ENCODE results near the gene ADGRG3. TPM values are rescaled to one million over a fixed set of nuclear protein-coding genes. Genes with fewer than 3 reads are reported as not detected.

The ADGRG3 gene
- total and polyA plus RNA-seq, 2 of the 13 experiments (the other 11 are each of a cell fraction or from before 2014, with no cell fraction given): 2.7 to 11.8 TPM

DNA sequence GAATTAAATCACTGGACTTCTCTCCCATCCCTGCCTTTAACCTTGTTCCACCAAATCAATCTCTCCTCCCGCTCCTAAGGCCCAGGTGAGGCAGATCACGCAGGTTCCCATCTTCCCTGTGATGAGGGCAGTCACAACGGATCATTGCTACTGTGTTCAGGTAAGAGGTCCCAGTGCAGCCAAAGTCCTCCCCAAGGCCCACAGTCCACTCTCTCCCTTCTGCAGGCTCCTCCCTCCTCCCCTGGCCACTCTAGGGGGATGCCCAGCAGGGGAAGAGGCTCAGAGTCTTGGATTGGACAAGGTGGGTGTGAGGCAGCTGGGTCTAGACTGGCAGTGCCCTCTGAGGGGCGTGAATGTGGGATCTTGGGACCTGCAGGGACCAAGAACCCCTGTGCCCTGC is 2.6 kb upstream of the ADGRG3 start:
- H2AFZ ChIP-seq (ENCODE audit: low read length): no peak overlapping the region
- ChIA-PET CTCF (ENCODE audit: low intra/inter-chr PET ratio, low total read pairs) (interaction anchor here (2.6 kb wide), 1 partner anchor 17 kb away, joined by 8 read pairs; no protein-coding TSS in a partner anchor), POLR2A (no interaction called here)
- ATAC-seq (no peak), FAIRE-seq (no peak), DNase-seq (ENCODE audit: low spot score) (no peak)
- peaks cover 72% of the 10 kb centered on the region for H3K4me1 ChIP-seq (ENCODE audit: insufficient read depth, low read length)
- in situ Hi-C loops (cut with HindIII; ENCODE audit: extremely low pct_ligation_motif_present, low pct_unique_long_range_greater_than_20kb): loop anchor here (5.0 kb wide), 1 partner anchor 52 kb away; no protein-coding TSS in a partner anchor
- no peak overlapping the region for H3K4me3 ChIP-seq (replicated peaks in 1 of 3; ENCODE audit: insufficient read depth in 1 of 3, low read depth in 2 of 3, low read length in 3 of 3)
- H3K9ac ChIP-seq (ENCODE audit: insufficient read depth, low read depth, low read length): no peak overlapping the region
- intact Hi-C loops (cut with micrococcal nuclease; ENCODE audit: unreplicated experiment): no loop called here
- no peak overlapping the region for H3K27ac ChIP-seq (ENCODE audit: extremely low read length, insufficient read depth, low read length)
- WGBS (ENCODE audit: low lambda C conversion rate): 70% methylated on average over 4 of the region's 4 CpGs
- no peaks in the 10 kb centered on the region for H3K27me3 ChIP-seq (ENCODE audit: control insufficient read depth in 1 of 2, insufficient read depth in 2 of 2, low read length in 2 of 2)
- H3K4me2 ChIP-seq (ENCODE audit: low read depth, low read length): no peak overlapping the region
- H3K36me3 ChIP-seq (replicated peaks in 1 of 2; ENCODE audit: control insufficient read depth in 1 of 2, insufficient read depth in 2 of 2, low read length in 2 of 2): no peaks in the 10 kb centered on the region
- no peaks in the 10 kb centered on the region for H3K9me3 ChIP-seq (ENCODE audit: low read length)
- no TSS peak for BruUV-seq (replicated peaks)
- H4K20me1 ChIP-seq (ENCODE audit: insufficient read depth, low read length): no peaks in the 10 kb centered on the region
- H3K79me2 ChIP-seq (ENCODE audit: insufficient read depth, low read length): no peaks in the 10 kb centered on the region
- TF ChIP-seq, protein P1, sequence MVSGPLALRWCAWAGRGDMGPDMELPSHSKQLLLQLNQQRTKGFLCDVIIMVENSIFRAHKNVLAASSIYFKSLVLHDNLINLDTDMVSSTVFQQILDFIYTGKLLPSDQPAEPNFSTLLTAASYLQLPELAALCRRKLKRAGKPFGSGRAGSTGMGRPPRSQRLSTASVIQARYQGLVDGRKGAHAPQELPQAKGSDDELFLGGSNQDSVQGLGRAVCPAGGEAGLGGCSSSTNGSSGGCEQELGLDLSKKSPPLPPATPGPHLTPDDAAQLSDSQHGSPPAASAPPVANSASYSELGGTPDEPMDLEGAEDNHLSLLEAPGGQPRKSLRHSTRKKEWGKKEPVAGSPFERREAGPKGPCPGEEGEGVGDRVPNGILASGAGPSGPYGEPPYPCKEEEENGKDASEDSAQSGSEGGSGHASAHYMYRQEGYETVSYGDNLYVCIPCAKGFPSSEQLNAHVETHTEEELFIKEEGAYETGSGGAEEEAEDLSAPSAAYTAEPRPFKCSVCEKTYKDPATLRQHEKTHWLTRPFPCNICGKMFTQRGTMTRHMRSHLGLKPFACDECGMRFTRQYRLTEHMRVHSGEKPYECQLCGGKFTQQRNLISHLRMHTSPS (CRISPR knock-in tag; IDR thresholded peaks at IDR 0.05; ENCODE audit: low read depth): no peak
- TF ChIP-seq NFRKB (IDR thresholded peaks at IDR 0.05) (no peak), GTF3A (CRISPR knock-in tag; conservative IDR thresholded peaks at IDR 0.05) (no peak), HNF4A (CRISPR knock-in tag; IDR thresholded peaks at IDR 0.05) (0 out of 2 replicates have a peak, but pooled peaks have one; percentile 10), XBP1 (CRISPR knock-in tag; IDR thresholded peaks at IDR 0.05) (no peak), ZNF550 (CRISPR knock-in tag; IDR thresholded peaks at IDR 0.05; ENCODE audit: borderline replicate concordance) (no peak), ZNF263 (CRISPR knock-in tag; IDR thresholded peaks at IDR 0.05) (peak; percentile 97), ZBTB3 (CRISPR knock-in tag; IDR thresholded peaks at IDR 0.05; ENCODE audit: borderline replicate concordance, low read depth) (no peak), RBAK (CRISPR knock-in tag; IDR thresholded peaks at IDR 0.05) (no peak)
- TF ChIP-seq, protein P2, sequence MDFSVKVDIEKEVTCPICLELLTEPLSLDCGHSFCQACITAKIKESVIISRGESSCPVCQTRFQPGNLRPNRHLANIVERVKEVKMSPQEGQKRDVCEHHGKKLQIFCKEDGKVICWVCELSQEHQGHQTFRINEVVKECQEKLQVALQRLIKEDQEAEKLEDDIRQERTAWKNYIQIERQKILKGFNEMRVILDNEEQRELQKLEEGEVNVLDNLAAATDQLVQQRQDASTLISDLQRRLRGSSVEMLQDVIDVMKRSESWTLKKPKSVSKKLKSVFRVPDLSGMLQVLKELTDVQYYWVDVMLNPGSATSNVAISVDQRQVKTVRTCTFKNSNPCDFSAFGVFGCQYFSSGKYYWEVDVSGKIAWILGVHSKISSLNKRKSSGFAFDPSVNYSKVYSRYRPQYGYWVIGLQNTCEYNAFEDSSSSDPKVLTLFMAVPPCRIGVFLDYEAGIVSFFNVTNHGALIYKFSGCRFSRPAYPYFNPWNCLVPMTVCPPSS (IDR thresholded peaks at IDR 0.05): no peak
- TF ChIP-seq, protein P3, sequence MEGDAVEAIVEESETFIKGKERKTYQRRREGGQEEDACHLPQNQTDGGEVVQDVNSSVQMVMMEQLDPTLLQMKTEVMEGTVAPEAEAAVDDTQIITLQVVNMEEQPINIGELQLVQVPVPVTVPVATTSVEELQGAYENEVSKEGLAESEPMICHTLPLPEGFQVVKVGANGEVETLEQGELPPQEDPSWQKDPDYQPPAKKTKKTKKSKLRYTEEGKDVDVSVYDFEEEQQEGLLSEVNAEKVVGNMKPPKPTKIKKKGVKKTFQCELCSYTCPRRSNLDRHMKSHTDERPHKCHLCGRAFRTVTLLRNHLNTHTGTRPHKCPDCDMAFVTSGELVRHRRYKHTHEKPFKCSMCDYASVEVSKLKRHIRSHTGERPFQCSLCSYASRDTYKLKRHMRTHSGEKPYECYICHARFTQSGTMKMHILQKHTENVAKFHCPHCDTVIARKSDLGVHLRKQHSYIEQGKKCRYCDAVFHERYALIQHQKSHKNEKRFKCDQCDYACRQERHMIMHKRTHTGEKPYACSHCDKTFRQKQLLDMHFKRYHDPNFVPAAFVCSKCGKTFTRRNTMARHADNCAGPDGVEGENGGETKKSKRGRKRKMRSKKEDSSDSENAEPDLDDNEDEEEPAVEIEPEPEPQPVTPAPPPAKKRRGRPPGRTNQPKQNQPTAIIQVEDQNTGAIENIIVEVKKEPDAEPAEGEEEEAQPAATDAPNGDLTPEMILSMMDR (CRISPR knock-in tag; IDR thresholded peaks at IDR 0.05): no peak
- TF ChIP-seq, protein P4, sequence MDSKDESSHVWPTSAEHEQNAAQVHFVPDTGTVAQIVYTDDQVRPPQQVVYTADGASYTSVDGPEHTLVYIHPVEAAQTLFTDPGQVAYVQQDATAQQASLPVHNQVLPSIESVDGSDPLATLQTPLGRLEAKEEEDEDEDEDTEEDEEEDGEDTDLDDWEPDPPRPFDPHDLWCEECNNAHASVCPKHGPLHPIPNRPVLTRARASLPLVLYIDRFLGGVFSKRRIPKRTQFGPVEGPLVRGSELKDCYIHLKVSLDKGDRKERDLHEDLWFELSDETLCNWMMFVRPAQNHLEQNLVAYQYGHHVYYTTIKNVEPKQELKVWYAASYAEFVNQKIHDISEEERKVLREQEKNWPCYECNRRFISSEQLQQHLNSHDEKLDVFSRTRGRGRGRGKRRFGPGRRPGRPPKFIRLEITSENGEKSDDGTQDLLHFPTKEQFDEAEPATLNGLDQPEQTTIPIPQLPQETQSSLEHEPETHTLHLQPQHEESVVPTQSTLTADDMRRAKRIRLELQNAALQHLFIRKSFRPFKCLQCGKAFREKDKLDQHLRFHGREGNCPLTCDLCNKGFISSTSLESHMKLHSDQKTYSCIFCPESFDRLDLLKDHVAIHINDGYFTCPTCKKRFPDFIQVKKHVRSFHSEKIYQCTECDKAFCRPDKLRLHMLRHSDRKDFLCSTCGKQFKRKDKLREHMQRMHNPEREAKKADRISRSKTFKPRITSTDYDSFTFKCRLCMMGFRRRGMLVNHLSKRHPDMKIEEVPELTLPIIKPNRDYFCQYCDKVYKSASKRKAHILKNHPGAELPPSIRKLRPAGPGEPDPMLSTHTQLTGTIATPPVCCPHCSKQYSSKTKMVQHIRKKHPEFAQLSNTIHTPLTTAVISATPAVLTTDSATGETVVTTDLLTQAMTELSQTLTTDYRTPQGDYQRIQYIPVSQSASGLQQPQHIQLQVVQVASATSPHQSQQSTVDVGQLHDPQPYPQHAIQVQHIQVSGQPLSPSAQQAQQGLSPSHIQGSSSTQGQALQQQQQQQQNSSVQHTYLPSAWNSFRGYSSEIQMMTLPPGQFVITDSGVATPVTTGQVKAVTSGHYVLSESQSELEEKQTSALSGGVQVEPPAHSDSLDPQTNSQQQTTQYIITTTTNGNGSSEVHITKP (CRISPR knock-in tag; IDR thresholded peaks at IDR 0.05; ENCODE audit: low read depth): no peak

All from HepG2 (cell line).